ENCODE measurements around the gene CCDC188.

CCDC188 gene

DNA sequence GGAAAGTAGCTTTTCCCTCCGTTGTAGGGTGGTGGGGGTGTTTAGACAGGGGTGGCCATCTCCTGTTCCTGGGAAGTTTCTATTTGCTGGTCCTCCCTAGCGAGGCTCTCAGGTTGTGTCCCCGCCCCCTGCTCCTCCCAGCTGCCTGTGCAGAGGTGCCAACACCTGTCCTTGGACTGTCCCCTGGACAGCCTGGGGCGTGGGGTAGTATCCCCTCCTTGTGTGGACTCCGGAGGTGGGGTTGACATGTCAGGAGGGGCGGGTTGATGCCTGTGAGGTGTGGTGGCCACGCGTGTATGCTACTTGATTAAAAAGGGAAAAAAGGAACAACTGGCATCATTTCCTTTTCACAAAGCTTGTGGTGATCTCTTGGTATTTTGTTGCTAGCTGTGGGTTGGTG lies 49.2 kb downstream of the CCDC188 start:
- no peak for DNase-seq

DNA sequence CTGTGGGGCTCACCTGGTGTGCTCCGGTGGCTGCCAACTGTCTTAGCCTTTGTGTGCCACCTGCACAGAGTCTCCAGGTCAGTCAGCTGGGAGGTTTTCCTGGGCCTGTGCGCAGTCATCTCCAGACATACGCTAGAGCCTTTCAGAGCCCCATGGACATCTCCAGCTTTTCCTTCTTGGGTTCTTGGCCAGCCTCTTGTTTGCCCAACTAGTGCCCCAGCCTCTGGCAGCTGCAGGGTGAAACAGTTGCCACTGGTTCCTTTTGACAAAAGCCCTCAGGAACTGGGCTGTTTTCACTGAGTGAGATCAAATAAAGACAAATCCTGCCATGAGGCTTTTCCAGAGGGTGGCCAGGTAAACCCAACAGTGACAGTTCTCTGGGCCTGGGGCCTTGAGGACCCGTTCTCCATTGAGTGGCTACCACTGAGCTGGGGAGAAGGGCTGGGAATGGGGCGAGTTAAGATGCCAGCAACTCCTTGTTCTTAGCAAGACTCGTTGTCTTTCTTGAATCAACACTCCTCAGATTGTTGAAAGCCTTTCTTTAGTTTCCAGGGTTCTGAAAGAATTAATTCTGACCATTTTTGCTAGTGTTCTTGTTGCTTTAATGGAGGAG lies 51.6 kb downstream of the CCDC188 start:
- DNase-seq = no peak
